K562 (cell line): ENCODE results near the gene JPH2.
"Not testable (repeated sequence)": the region's sequence is repeated elsewhere in the genome, so short reads cannot be mapped to it uniquely, and the experiment has no call there.

Experiments
- DDX20 ChIP-seq: fragments of 450-650 bp; IDR thresholded peaks from 2 replicates; pipeline ENCODE4 v1.6.1; 2016; ENCODE audit warnings: missing genetic modification characterization, low read depth, mild to moderate bottlenecking, missing compliant biosample characterization, moderate library complexity
- GABPA ChIP-seq: fragments of 200-800 bp; sonication (Bioruptor generic); conservative IDR thresholded peaks from 2 replicates; pipeline ENCODE4 v1.6.1; 2016; ENCODE audit warnings: low read depth, missing genetic modification characterization, missing compliant biosample characterization
- MYBL2 ChIP-seq, 2 experiments: fragments of 450-650 bp in 1 of 2; sonication (generic) in 1 of 2; formaldehyde crosslinking in 1 of 2; IDR thresholded peaks; 2 replicates each; pipeline versions ENCODE4 v1.6.1 to v1.8.1; 2017 to 2022; ENCODE audit warnings: borderline replicate concordance in 1 of 2, inconsistent platforms in 1 of 2, low read depth in 1 of 2, mild to moderate bottlenecking in 1 of 2, missing genetic modification reagents in 1 of 2, moderate library complexity in 1 of 2
- POLR2AphosphoS5 ChIP-seq: IDR thresholded peaks from 2 replicates; pipeline ENCODE4 v1.6.1; 2011; ENCODE audit warnings: mild to moderate bottlenecking, low read depth, low read length, moderate library complexity; ENCODE audit not compliant: control insufficient read depth, insufficient read depth
- STAT5B ChIP-seq: fragments of 250-450 bp; sonication (Bioruptor Pico); IDR thresholded peaks from 2 replicates; pipeline ENCODE4 v1.8.0; 2021; ENCODE audit warnings: mild to moderate bottlenecking, inconsistent platforms
- ZBED1 ChIP-seq: IDR thresholded peaks from 2 replicates; pipeline ENCODE4 v1.6.1; 2014
- ZNF764 ChIP-seq: fragments of 250-450 bp; sonication (Bioruptor Pico); IDR thresholded peaks from 2 replicates; pipeline ENCODE4 v1.4.0; 2020; ENCODE audit warnings: low read depth, mild to moderate bottlenecking, moderate library complexity
- TF ChIP-seq, protein P1 (sequence below), 3 experiments: IDR thresholded peaks in 2 of 3; conservative IDR thresholded peaks in 1 of 3; 2 replicates each; pipeline ENCODE4 v1.5.1; 2011 to 2012; ENCODE audit warnings: low read length in 3 of 3, mild to moderate bottlenecking in 3 of 3, control low read depth in 2 of 3, improper control_type of control experiment in 1 of 3, inconsistent platforms in 1 of 3, low read depth in 1 of 3, mixed read lengths in 1 of 3, moderate library complexity in 1 of 3; ENCODE audit not compliant: insufficient read depth in 2 of 3
- TF ChIP-seq, protein P2 (sequence below): fragments of 250-450 bp; sonication (Bioruptor Pico); IDR thresholded peaks from 2 replicates; pipeline ENCODE4 v1.4.0; 2020; ENCODE audit warnings: mild to moderate bottlenecking, moderate library complexity
- TF ChIP-seq, protein P3 (sequence below): fragments of 450-650 bp; formaldehyde crosslinking; IDR thresholded peaks from 2 replicates; pipeline ENCODE4 v1.4.0; 2022; ENCODE audit warnings: missing genetic modification characterization
- TF ChIP-seq, protein P4 (sequence below): sonication (generic); formaldehyde crosslinking; IDR thresholded peaks from 2 replicates; pipeline ENCODE4 v1.8.0; 2022; ENCODE audit warnings: mild to moderate bottlenecking, missing genetic modification reagents
- TF ChIP-seq, protein P5 (sequence below): sonication (generic); formaldehyde crosslinking; IDR thresholded peaks from 2 replicates; pipeline ENCODE4 v1.8.0; 2022; ENCODE audit warnings: missing genetic modification reagents, mild to moderate bottlenecking, borderline replicate concordance
- TF ChIP-seq, protein P6 (sequence below), 3 experiments: fragments of 200-800 bp in 1 of 3; fragments of 250-450 bp in 1 of 3; fragments of 450-650 bp in 1 of 3; sonication (Bioruptor Pico) in 1 of 3; sonication (Bioruptor generic) in 1 of 3; formaldehyde crosslinking in 1 of 3; IDR thresholded peaks; 2 replicates each; pipeline versions ENCODE4 v1.6.1 to v1.8.0; 2016 to 2022; ENCODE audit warnings: mild to moderate bottlenecking in 2 of 3, missing genetic modification characterization in 2 of 3, missing compliant biosample characterization in 1 of 3, moderate library complexity in 1 of 3

DNA sequence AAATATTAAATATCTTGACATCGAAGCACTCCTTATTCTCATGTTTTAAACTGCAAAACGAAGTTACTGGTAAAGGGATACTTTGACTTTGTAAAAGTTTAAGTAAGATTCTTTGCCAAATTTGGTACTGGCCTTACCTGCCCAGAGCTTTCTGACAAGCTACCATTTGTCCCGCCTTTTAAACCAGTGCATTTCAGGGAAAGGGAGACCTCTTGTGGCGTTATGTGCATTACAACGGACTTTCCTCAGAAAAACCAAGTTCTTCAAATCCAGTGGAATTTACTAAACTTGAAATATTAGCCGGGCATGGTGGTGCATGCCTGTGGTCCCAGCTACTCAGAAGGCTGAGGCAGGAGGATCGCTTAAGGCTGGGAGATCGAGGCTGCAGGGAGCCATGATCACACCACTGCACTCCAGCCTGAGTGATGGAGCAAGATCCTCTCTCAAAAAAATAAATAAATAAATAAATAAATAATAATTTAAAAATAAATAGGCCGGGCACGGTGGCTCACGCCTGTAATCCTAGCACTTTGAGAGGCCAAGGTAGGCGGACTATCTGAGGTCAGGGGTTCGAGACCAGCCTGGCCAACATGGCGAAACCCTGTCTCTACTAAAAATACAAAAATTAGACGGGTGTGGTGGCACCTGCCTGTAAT, 3.3 kb upstream of the JPH2 start:
- TF ChIP-seq, protein P1, sequence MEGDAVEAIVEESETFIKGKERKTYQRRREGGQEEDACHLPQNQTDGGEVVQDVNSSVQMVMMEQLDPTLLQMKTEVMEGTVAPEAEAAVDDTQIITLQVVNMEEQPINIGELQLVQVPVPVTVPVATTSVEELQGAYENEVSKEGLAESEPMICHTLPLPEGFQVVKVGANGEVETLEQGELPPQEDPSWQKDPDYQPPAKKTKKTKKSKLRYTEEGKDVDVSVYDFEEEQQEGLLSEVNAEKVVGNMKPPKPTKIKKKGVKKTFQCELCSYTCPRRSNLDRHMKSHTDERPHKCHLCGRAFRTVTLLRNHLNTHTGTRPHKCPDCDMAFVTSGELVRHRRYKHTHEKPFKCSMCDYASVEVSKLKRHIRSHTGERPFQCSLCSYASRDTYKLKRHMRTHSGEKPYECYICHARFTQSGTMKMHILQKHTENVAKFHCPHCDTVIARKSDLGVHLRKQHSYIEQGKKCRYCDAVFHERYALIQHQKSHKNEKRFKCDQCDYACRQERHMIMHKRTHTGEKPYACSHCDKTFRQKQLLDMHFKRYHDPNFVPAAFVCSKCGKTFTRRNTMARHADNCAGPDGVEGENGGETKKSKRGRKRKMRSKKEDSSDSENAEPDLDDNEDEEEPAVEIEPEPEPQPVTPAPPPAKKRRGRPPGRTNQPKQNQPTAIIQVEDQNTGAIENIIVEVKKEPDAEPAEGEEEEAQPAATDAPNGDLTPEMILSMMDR (IDR thresholded peaks at IDR 0.05 in 2 of 3, conservative IDR thresholded peaks at IDR 0.05 in 1 of 3; ENCODE audit: insufficient read depth in 2 of 3, low read depth in 1 of 3, low read length in 3 of 3): peak; percentile 74 to 89 (median 78)
- TF ChIP-seq ZNF764 (CRISPR knock-in tag); DDX20; MYBL2 (IDR thresholded peaks at IDR 0.05; ENCODE audit: low read depth); MYBL2 (CRISPR knock-in tag; IDR thresholded peaks at IDR 0.05; ENCODE audit: borderline replicate concordance); STAT5B; POLR2AphosphoS5; ZBED1; GABPA (tag): not testable (repeated sequence)
- TF ChIP-seq, protein P2, sequence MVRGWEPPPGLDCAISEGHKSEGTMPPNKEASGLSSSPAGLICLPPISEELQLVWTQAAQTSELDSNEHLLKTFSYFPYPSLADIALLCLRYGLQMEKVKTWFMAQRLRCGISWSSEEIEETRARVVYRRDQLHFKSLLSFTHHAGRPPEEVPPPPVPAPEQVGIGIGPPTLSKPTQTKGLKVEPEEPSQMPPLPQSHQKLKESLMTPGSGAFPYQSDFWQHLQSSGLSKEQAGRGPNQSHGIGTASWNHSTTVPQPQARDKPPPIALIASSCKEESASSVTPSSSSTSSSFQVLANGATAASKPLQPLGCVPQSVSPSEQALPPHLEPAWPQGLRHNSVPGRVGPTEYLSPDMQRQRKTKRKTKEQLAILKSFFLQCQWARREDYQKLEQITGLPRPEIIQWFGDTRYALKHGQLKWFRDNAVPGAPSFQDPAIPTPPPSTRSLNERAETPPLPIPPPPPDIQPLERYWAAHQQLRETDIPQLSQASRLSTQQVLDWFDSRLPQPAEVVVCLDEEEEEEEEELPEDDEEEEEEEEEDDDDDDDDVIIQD (CRISPR knock-in tag): not testable (repeated sequence)
- TF ChIP-seq, protein P3, sequence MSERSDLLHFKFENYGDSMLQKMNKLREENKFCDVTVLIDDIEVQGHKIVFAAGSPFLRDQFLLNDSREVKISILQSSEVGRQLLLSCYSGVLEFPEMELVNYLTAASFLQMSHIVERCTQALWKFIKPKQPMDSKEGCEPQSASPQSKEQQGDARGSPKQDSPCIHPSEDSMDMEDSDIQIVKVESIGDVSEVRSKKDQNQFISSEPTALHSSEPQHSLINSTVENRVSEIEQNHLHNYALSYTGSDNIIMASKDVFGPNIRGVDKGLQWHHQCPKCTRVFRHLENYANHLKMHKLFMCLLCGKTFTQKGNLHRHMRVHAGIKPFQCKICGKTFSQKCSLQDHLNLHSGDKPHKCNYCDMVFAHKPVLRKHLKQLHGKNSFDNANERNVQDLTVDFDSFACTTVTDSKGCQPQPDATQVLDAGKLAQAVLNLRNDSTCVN: not testable (repeated sequence)
- TF ChIP-seq, protein P4, sequence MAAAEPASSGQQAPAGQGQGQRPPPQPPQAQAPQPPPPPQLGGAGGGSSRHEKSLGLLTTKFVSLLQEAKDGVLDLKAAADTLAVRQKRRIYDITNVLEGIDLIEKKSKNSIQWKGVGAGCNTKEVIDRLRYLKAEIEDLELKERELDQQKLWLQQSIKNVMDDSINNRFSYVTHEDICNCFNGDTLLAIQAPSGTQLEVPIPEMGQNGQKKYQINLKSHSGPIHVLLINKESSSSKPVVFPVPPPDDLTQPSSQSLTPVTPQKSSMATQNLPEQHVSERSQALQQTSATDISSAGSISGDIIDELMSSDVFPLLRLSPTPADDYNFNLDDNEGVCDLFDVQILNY (CRISPR knock-in tag): not testable (repeated sequence)
- TF ChIP-seq, protein P5, sequence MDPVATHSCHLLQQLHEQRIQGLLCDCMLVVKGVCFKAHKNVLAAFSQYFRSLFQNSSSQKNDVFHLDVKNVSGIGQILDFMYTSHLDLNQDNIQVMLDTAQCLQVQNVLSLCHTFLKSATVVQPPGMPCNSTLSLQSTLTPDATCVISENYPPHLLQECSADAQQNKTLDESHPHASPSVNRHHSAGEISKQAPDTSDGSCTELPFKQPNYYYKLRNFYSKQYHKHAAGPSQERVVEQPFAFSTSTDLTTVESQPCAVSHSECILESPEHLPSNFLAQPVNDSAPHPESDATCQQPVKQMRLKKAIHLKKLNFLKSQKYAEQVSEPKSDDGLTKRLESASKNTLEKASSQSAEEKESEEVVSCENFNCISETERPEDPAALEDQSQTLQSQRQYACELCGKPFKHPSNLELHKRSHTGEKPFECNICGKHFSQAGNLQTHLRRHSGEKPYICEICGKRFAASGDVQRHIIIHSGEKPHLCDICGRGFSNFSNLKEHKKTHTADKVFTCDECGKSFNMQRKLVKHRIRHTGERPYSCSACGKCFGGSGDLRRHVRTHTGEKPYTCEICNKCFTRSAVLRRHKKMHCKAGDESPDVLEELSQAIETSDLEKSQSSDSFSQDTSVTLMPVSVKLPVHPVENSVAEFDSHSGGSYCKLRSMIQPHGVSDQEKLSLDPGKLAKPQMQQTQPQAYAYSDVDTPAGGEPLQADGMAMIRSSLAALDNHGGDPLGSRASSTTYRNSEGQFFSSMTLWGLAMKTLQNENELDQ (CRISPR knock-in tag): not testable (repeated sequence)
- TF ChIP-seq, protein P6, sequence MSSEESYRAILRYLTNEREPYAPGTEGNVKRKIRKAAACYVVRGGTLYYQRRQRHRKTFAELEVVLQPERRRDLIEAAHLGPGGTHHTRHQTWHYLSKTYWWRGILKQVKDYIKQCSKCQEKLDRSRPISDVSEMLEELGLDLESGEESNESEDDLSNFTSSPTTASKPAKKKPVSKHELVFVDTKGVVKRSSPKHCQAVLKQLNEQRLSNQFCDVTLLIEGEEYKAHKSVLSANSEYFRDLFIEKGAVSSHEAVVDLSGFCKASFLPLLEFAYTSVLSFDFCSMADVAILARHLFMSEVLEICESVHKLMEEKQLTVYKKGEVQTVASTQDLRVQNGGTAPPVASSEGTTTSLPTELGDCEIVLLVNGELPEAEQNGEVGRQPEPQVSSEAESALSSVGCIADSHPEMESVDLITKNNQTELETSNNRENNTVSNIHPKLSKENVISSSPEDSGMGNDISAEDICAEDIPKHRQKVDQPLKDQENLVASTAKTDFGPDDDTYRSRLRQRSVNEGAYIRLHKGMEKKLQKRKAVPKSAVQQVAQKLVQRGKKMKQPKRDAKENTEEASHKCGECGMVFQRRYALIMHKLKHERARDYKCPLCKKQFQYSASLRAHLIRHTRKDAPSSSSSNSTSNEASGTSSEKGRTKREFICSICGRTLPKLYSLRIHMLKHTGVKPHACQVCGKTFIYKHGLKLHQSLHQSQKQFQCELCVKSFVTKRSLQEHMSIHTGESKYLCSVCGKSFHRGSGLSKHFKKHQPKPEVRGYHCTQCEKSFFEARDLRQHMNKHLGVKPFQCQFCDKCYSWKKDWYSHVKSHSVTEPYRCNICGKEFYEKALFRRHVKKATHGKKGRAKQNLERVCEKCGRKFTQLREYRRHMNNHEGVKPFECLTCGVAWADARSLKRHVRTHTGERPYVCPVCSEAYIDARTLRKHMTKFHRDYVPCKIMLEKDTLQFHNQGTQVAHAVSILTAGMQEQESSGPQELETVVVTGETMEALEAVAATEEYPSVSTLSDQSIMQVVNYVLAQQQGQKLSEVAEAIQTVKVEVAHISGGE (CRISPR knock-in tag; IDR thresholded peaks at IDR 0.05): not testable (repeated sequence)
